RWPE2 (cell line): ENCODE results near the gene VTA1.

ENCODE experiments used
- ATAC-seq: fragments of 200-7000 bp; cut with Tn5 transposase; 3 replicates; pipeline ENCODE4 v1.9.1; 2021; ENCODE audit warnings: low read depth
- DNase-seq: peaks from one replicate; pipeline ENCODE4 v3.0.0-alpha.2; 2020; ENCODE audit warnings: low spot score
- H3K27ac ChIP-seq: fragments of 450-650 bp; 2 replicates; pipeline ENCODE4 v1.5.1; 2017; ENCODE audit warnings: mild to moderate bottlenecking; ENCODE audit not compliant: poor library complexity, severe bottlenecking
- H3K27me3 ChIP-seq: fragments of 250-450 bp; sonication (Bioruptor Pico); 2 replicates; pipeline ENCODE4 v1.5.1; 2021; ENCODE audit warnings: mild to moderate bottlenecking, moderate library complexity; ENCODE audit not compliant: insufficient read depth, poor library complexity, severe bottlenecking
- H3K36me3 ChIP-seq: fragments of 250-450 bp; sonication (Bioruptor Pico); 2 replicates; pipeline ENCODE4 v1.5.1; 2020; ENCODE audit warnings: low read depth, mild to moderate bottlenecking, moderate library complexity
- H3K4me1 ChIP-seq: fragments of 250-450 bp; sonication (Bioruptor Pico); 2 replicates; pipeline ENCODE4 v1.5.1; 2021; ENCODE audit warnings: mild to moderate bottlenecking, moderate library complexity; ENCODE audit not compliant: insufficient read depth, poor library complexity, severe bottlenecking
- H3K4me3 ChIP-seq: fragments of 250-450 bp; sonication (Bioruptor Pico); 2 replicates; pipeline ENCODE4 v1.5.1; 2021; ENCODE audit warnings: mild to moderate bottlenecking, moderate library complexity; ENCODE audit not compliant: severe bottlenecking
- H3K9me3 ChIP-seq: fragments of 250-450 bp; sonication (Bioruptor Pico); 2 replicates; pipeline ENCODE4 v1.5.1; 2021; ENCODE audit warnings: mild to moderate bottlenecking, moderate library complexity; ENCODE audit not compliant: severe bottlenecking
- TF ChIP-seq, protein P1 (sequence below): fragments of 450-650 bp; IDR thresholded peaks from one replicate; pipeline ENCODE4 v1.5.1; 2017; ENCODE audit warnings: mild to moderate bottlenecking, moderate library complexity; ENCODE audit not compliant: poor library complexity, severe bottlenecking

The VTA1 gene

DNA sequence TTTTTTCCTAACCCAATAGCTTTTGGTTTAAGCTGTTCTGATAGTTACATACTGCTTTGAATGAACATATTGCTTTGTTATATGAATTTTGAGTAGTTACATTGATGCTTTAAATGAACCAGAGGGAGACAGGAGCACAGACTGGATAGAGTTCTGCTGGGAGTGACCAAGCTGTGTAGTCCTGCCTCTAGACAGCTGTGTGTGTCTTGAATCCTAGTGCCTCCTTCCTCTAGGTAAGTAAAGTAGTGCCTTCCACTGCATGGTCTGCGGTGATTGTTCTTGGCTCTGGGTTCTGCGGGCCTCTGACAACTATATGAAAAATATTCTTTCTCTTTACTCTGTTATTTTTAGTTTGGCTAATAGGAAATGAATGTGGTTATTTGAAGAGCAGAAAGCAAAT is 108.7 kb downstream of the VTA1 start:
- H3K4me1 ChIP-seq = no peaks in the 10 kb centered on the region
- no peaks in the 10 kb centered on the region for H3K36me3 ChIP-seq
- H3K27ac ChIP-seq = no peak overlapping the region
- no peak overlapping the region for H3K4me3 ChIP-seq
- no peak for ATAC-seq
- no peaks in the 10 kb centered on the region for H3K27me3 ChIP-seq
- DNase-seq = no peak
- TF ChIP-seq, protein P1, sequence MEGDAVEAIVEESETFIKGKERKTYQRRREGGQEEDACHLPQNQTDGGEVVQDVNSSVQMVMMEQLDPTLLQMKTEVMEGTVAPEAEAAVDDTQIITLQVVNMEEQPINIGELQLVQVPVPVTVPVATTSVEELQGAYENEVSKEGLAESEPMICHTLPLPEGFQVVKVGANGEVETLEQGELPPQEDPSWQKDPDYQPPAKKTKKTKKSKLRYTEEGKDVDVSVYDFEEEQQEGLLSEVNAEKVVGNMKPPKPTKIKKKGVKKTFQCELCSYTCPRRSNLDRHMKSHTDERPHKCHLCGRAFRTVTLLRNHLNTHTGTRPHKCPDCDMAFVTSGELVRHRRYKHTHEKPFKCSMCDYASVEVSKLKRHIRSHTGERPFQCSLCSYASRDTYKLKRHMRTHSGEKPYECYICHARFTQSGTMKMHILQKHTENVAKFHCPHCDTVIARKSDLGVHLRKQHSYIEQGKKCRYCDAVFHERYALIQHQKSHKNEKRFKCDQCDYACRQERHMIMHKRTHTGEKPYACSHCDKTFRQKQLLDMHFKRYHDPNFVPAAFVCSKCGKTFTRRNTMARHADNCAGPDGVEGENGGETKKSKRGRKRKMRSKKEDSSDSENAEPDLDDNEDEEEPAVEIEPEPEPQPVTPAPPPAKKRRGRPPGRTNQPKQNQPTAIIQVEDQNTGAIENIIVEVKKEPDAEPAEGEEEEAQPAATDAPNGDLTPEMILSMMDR = no peak
- H3K9me3 ChIP-seq = no peaks in the 10 kb centered on the region

DNA sequence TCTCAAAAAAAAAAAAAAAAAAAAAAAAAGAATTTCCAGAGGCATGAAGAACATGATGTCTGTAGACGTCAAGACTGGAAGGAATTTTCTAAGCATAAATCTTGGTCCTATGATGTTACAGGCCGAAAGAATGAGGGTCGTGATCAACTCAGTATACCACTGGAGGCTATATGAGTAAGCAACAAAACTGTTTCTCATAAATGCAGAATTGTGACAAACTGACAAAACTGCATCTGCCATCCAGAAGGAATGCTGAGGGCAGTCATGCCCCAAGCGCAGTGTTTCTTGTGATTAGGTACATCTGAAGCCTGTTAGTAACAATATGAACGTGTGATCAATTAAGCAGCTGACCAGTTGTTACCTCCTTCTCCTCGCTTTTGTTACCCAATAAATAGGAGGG is 111.2 kb downstream of the VTA1 start:
- Histone ChIP-seq H3K36me3 (no peaks in the 10 kb centered on the region), H3K4me3 (no peak overlapping the region), H3K9me3 (no peaks in the 10 kb centered on the region), H3K27ac (no peak overlapping the region), H3K27me3 (no peaks in the 10 kb centered on the region), H3K4me1 (no peaks in the 10 kb centered on the region)
- DNase-seq = no peak
- TF ChIP-seq, protein P1 = no peak
- ATAC-seq = no peak

DNA sequence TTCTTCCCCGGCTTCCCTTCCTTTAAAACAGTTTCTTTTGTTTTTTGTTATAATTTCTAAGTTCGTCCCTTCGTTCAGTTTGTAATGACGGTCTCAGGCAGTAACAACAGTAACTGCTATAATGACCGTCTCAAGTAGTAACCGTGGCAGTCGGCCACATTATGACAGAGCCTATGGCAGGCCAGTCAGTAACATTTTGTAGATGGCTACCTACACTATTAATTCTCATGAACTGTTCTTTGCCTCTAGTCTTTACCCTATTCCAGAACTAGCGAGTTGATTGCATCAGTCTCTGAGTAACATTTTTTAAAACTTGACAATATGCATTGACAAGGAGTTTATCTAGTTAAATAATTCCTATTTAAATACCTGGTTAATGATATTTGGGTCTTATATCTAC is 111.7 kb downstream of the VTA1 start:
- H3K27ac ChIP-seq = no peak overlapping the region
- H3K4me1 ChIP-seq = no peaks in the 10 kb centered on the region
- no peaks in the 10 kb centered on the region for H3K9me3 ChIP-seq
- DNase-seq (no peak), ATAC-seq (no peak)
- H3K27me3 ChIP-seq = no peaks in the 10 kb centered on the region
- TF ChIP-seq, protein P1 = no peak
- H3K36me3 ChIP-seq = no peaks in the 10 kb centered on the region
- H3K4me3 ChIP-seq = no peak overlapping the region

DNA sequence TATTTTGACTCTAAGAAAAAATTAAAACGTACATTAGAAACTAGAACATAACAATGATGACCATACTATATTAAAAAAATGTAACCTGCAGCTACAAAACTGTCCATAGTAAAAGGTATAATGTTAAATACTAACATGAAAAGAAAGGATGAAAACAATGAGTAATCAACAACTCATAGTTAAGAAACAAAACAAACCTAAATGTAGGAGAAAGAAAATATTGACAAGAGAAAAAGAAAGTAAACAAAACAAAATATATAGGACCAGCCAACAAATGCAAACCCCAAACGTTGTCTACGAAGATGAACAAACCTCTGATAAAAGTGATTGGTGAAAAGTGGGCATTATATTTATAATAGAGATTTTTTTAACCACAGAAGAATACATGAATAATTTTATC is 113.7 kb downstream of the VTA1 start:
- H3K9me3 ChIP-seq = no peaks in the 10 kb centered on the region
- ATAC-seq (no peak), DNase-seq (no peak)
- H3K4me3 ChIP-seq = no peak overlapping the region
- H3K4me1 ChIP-seq = no peaks in the 10 kb centered on the region
- no peak overlapping the region for H3K27ac ChIP-seq
- TF ChIP-seq, protein P1 = no peak
- H3K27me3 ChIP-seq = no peaks in the 10 kb centered on the region
- H3K36me3 ChIP-seq = no peaks in the 10 kb centered on the region

DNA sequence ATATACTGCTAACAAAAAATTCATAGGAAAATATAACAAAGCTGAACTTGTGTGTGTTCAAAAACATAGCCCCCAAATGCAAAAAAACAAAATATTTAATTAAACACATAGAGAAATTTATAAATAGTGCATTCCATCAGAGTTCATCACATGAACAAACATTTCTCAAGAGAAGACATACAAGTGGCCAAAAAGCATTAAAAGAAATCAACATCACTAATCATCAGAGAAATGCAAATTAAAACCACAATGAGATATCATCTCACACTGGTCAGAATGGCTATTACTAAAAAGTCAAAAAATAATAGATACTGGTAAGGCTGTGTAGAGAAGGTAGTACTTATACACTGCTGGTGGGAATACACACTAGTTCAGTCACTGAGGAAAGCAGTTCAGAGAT is 115.2 kb downstream of the VTA1 start:
- DNase-seq = no peak
- Histone ChIP-seq H3K27me3 (no peaks in the 10 kb centered on the region), H3K9me3 (no peaks in the 10 kb centered on the region), H3K4me1 (no peaks in the 10 kb centered on the region), H3K27ac (no peak overlapping the region), H3K36me3 (no peaks in the 10 kb centered on the region), H3K4me3 (no peak overlapping the region)
- TF ChIP-seq, protein P1 = no peak
- ATAC-seq = no peak
